Middle frontal gyrus (tissue), 1 donor: Measurements from ENCODE around the gene MPL.

Source experiments
- DNase-seq: peaks from one replicate; pipeline ENCODE4 v3.0.0-alpha.2; 2015; ENCODE audit warnings: low spot score; ENCODE audit errors: extremely low spot score

Gene MPL

DNA sequence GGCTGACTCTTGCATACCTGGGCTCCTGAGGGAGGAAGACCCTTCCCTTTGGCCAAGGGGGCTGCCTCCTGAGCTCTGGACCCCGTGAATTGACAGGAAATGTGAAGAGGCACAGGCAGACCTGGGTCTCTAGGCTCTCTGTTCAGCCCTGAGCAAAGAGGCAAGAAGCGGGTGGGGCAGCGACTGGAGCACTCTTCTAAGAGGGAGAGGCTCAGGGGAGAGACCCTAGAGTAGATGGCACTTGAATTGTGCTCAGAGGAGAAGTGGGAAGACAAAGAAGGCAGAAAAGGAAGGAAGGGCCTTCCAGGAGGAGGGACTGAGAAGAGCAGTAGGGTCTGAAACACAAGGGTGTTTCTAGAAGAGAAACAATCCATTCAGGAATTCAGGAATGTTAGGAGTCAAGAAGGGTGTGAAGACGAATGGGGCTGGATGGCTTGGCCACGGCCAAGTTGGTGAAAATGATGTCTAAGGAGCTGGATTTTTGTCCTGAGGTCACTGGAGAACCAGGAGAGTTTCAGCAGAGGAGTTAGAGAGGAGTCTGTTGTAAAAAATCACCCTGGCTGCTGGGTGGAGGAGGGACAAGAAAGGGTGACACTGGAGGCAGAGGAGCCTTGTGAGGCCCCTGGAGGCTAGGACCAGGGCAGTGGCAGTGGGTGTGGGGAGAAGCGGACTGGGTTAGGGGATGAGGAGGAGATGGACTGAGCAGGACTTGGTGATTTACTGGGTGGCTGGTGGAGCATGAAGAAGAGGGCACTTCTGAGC lies 31.5 kb upstream of the MPL start:
- DNase-seq: no peak

DNA sequence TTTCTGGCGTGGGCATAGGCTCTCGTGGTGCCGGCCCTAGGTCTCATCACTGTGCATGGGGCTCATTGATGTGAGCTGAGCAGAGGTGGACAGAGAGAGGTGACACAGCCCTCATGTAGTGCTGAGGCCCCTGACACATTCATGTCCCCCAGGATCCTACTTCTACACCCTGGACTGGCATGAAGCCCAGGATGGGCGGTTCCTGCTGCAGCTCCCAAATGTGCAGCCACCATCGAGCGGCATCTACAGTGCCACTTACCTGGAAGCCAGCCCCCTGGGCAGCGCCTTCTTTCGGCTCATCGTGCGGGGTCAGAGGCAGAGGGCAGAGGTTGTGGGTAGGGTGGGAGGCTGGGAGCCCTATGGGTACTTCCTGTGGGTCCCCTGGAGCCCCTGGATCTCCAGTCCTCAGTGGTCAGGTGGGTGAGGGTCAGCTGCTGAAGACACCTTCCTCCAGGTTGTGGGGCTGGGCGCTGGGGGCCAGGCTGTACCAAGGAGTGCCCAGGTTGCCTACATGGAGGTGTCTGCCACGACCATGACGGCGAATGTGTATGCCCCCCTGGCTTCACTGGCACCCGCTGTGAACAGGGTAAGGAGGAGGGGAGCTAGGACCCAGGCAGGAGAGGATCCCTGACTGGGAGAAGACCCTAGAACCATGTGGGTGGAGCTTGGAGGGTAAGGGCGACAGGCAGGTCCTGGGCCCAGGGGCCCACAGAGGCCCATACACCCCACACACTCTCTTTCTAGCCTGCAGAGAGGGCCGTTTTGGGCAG lies 30.7 kb upstream of the MPL start:
- no peak for DNase-seq

DNA sequence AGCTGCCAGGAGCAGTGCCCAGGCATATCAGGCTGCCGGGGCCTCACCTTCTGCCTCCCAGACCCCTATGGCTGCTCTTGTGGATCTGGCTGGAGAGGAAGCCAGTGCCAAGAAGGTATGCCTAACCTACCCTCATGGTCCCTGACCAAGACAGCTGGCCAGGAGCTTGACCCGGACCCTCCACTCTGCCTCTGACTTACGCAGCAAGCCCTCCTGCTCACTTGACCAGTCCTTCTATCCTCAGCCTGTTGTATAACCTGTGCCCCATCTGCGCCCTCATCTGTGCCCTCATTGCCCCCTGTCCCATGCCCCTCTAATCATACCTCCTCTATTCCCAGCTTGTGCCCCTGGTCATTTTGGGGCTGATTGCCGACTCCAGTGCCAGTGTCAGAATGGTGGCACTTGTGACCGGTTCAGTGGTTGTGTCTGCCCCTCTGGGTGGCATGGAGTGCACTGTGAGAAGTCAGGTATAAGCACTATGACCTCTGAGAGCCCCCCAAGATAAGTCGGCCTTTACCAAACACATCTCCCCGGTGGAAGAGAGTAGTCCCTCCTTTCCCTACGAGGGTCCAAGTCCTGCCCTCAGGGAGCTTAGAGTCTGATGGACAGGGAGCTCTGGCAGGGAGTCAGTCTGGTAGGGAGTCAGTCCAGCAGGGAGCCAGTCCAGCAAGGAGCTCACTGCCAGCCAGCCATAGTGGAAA lies 30.0 kb upstream of the MPL start:
- no peak for DNase-seq

DNA sequence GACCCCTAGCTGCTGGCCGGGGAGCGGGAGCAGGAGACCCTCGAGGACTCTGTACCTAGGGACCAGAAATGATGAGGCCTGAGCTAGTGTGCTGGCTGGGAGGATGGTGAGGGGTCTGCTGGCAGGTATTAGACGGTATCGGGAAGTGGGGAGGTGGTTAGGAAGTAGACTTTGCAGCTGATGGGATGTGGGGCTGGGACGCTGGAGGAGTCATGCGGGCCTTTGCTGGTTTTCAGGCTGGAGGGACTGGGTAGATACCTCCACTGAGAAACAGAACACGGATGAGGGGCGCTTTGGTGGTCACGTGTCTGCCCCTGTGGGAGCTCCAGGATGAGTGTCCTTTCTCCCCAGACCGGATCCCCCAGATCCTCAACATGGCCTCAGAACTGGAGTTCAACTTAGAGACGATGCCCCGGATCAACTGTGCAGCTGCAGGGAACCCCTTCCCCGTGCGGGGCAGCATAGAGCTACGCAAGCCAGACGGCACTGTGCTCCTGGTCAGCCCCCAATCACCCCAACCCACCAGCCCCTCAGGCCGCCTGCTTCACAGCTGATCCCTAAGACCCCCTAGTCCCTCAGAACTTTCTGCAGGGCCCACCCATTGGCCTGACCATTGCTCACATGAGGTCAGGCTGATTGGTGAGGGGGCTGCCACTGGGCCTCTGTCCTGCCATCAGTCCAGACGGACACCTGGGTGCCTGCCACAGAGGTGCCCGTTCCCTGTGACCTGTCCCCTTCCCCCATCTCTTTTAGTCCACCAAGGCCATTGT lies 28.8 kb upstream of the MPL start:
- no peak for DNase-seq

DNA sequence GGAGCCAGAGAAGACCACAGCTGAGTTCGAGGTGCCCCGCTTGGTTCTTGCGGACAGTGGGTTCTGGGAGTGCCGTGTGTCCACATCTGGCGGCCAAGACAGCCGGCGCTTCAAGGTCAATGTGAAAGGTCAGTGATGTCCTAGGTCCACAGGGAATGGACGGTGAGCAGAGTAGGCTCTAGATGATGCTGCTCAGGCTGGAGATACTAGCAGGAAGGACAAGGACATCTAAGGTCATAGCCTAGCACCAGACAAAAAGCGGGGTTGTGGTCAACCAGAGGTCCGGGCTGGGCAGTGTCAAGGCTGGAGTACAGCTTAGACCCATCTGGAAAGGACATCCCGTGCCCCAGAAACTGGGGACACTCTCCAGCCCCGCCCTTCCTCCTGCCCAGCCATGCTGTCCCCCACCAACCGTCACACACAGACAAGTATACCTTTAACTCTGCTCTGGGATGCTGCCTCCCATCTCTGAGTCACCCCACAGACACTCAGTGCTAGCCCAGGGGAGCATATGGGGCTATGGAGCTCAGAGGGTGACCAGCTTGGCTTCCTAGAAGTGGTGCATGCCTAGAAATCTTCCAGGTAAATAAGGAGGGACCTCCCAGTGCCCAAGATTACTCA lies 28.1 kb upstream of the MPL start:
- no peak for DNase-seq

DNA sequence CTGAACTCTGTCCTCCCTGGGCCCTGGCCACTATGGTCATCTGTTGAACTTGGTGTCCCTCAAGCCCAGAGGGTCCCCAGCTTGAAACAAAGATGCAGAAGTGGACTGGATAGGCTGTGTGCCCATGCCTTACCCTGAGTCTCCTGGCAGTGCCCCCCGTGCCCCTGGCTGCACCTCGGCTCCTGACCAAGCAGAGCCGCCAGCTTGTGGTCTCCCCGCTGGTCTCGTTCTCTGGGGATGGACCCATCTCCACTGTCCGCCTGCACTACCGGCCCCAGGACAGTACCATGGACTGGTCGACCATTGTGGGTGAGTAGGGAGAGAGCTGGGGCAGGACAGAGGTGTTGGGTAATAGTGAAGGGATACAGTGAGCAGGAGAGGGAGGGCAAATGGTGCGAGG lies 26.1 kb upstream of the MPL start:
- DNase-seq: no peak

DNA sequence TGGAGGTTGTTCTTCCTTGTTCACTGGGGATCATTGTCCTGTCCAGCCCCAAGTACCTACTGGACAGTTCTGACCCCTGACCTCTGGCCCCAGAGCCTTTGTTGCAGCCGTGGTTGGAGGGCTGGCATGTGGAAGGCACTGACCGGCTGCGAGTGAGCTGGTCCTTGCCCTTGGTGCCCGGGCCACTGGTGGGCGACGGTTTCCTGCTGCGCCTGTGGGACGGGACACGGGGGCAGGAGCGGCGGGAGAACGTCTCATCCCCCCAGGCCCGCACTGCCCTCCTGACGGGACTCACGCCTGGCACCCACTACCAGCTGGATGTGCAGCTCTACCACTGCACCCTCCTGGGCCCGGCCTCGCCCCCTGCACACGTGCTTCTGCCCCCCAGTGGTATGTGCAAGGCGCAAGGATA lies 25.4 kb upstream of the MPL start:
- no peak for DNase-seq

DNA sequence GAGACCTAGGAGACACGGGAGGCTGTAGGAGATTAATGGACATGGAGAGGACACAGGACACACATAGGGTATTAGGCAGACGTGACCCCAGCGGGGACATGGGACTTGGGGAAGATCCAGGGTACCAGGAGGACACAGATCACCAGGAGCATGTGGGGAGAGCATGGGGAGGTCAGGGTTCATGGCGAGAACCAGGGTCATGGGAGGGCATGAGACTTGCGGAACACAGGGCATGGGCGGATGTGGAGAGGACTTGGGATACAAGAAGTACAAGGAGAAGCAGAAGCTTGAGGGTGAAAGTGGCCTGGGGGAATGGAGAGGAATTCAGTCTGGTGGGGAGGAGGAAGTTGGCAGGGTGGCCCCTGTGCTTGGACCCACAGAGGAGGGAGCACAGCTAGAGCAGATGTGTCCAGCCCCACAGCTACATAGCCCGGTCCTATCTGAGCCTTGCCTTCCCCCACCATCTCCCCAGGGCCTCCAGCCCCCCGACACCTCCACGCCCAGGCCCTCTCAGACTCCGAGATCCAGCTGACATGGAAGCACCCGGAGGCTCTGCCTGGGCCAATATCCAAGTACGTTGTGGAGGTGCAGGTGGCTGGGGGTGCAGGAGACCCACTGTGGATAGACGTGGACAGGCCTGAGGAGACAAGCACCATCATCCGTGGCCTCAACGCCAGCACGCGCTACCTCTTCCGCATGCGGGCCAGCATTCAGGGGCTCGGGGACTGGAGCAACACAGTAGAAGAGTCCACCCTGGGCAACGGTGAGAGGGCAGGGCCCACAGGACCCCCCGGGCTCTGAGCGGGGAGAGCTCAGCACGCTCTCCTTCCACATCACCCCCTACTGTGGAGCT lies 24.7 kb upstream of the MPL start:
- no peak for DNase-seq

DNA sequence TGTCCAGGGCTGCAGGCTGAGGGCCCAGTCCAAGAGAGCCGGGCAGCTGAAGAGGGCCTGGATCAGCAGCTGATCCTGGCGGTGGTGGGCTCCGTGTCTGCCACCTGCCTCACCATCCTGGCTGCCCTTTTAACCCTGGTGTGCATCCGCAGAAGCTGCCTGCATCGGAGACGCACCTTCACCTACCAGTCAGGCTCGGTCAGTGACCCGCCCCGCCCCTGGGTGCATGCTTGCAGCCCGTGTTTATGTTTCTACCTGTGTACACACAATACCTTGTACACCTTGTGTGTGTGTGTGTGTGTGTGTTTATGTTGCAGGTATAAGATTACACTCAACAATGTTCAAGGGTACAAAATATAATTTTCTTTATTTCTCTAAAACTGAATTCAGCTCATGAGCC lies 23.8 kb upstream of the MPL start:
- no peak for DNase-seq

DNA sequence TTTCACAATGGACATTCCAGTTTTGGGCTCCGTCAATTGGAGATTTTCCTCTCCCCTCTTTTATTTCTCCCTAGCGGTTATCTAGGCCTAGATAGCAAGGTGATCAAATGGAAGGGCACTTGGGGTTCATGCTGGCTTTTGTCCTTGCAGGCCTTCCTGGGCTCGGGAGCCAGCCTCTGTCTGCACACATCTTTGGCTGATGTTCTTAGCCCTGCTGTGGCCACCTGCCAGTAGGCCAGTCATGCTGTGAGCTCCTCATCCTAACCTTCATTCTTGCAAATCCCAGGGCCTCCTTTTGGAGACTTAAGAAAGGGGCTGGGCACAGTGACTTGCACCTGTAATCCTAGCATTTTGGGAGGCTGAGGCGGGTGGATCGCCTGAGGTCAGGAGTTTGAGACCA lies 23.4 kb upstream of the MPL start:
- DNase-seq: no peak

DNA sequence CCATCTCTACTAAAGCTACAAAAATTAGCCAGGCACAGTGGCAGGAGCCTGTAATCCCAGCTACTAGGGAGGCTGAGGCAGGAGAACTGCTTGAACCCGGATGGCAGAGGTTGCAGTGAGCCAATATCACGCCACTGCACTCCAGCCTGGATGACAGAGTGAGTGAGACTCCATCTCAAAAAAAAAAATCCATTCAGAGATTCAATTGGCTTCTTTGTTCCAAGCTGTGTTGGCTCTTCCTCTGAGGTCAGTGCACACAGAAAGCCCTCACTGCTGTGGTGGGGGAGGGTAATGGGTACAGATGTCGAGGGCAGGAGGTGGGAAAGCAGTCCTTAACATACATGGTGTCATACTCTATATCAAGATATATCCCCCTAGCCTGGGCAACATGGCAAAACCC lies 22.1 kb upstream of the MPL start:
- peak; percentile 16 for DNase-seq

DNA sequence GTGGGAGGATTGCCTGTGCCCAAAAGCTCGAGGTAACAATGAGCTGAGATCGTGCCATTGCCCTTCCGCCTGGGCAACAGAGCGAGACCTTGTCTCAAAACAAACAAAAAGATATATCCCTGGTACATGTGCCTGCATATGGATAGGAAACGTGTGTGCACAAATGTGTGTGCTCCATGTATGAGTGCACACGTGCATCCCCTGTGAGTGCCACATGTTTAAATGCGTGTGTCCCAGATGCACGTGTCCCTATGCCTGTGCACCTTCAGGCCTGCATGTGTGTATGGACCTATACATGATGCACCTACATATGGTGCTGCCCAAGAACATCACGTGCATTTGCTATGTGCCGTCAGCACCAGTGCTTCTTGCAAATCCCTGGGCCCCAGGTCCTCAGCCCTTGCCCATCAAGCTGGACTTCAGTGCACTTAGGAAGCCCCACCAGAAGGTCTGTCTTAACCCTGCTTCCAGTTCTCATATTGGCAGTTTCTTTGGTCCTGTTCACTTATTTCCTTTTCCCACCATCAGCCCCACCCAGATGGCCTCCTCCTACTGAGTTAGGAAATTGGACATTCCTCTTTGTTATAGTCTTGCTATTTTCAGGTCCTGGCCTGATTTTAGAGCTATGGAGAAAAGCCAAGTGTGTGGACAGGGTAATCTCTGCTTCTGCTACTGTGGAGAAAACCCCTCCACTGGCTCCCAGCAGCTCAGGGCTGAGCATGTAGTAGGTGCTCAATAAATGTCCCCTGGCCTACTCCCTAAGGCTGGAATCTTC lies 21.5 kb upstream of the MPL start:
- DNase-seq: no peak

DNA sequence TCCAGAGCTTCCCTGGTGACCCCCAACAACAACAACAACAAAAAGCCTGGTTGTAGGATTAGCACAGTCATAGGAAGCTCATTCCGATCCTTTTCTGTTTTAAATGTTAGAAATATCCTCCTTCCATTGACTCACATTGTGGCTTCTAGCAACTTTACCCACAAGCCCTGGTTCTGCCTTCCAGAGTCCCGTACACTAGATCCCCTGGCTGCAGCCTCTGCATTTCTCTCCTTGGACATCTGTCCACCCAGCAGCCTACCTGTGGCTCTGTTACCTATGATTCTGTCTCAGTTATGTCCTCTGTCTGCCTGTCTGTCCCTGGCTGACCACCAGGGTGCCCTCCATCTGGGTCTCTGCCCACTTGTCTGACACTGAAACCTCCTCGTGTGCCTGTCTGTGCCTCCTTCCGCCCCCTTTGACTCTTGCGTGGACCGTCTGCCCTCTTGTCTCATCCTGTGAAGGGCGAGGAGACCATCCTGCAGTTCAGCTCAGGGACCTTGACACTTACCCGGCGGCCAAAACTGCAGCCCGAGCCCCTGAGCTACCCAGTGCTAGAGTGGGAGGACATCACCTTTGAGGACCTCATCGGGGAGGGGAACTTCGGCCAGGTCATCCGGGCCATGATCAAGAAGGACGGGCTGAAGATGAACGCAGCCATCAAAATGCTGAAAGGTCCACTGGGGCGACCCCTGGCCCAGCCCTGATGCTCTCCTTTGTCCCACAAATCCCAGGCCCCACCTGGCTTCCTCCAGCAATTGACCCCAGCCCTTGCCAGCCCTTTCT lies 20.7 kb upstream of the MPL start:
- DNase-seq: no peak

DNA sequence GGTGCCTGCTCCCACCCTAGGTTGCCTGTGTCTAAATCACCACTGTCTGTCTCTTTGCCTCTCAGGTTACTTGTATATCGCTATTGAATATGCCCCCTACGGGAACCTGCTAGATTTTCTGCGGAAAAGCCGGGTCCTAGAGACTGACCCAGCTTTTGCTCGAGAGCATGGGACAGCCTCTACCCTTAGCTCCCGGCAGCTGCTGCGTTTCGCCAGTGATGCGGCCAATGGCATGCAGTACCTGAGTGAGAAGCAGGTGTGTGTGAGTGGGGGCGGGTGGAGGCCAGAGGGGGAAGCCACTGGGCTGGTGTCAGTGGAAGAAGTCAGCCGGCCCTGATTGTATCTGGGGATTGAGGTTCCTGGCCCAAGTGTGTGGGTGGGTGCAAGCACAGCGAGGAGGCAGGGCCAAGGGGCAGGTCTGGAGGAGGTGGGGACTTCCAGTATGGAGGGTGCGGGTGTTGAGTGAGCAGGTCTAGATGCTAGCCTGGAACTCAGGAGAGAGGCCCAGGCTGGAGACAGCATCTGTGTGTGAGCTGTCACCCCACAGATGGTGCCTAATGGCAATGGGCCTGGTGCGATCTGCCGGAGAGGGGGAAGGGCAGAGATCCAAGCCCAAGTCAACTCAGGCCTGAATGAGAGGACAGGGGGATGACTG lies 19.7 kb upstream of the MPL start:
- DNase-seq: peak; percentile 28

DNA sequence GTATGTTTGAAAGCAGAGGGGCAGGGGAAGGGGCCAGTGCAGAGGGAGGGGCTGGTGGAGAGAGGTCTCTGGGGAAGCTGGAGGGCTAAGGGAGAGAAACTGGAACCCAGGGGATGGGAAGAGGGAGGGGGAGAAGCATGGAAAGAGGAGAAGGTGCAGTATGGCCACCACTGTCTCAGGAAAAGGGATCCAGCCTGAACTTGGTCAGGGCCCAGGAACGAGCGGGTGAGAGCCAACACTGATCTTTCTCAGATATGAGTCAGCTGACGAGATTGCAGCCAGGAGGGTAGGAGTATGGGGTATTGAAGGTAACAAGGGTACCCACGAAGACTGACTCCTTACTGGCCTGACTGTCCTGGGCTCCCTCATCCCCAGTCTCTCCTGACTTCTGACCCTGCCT lies 18.8 kb upstream of the MPL start:
- DNase-seq: no peak

DNA sequence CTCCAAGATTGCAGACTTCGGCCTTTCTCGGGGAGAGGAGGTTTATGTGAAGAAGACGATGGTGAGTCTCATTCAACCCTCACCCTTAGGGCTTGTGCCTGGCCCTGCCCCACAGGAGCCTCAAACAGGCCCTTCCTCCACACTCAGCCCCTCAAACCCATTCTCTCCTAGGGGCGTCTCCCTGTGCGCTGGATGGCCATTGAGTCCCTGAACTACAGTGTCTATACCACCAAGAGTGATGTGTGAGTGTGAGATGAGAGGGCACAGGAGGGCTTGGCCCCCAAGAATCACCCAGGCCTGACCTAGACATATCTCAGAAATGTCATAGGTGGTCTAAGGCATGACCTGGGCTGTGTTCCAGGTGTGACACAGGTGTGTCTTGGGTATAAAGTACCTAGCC lies 18.3 kb upstream of the MPL start:
- no peak for DNase-seq

DNA sequence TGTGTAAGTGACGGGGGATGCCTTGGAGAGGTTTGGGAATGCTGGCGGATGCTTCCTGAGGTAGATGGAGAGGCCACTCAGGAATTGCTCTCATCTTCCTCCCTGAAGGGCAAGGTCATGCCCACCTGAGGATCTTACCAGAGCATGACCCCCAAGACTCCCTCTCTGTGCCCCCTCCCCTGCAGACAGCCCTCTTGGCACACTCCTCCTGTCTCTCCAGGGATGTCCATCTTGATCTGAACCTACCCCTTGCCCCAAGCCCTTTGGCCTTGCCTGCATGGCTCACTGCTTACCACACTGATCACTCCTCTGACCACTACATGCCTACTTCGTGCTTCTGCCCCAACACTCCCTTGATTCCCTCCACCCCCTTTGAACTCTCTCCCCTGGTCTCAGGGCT lies 17.9 kb upstream of the MPL start:
- no peak for DNase-seq

DNA sequence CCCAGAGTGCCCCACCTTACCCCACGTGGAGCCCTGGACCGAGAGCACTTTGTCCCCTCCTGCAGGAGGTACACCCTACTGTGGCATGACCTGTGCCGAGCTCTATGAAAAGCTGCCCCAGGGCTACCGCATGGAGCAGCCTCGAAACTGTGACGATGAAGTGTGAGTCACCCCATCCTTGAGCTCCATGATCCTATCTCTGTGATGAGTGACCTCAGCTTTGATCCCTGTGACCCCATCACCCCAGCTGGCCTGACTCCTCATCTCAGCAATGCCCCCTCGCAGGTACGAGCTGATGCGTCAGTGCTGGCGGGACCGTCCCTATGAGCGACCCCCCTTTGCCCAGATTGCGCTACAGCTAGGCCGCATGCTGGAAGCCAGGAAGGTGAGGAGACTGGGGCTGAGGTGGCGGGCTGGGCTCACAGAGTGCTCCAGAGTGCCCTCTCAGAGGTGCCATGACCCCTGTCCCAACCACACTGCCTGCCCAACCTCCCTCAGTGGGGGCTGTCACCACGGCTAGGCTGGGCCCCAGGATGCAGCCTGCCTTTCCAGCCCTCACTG lies 16.2 kb upstream of the MPL start:
- DNase-seq: no peak
